GM06990 (cell line): Measurements from ENCODE around the gene SIRPB1.

Experiments
- DNase-seq: peaks from one replicate; pipeline ENCODE4 v3.0.0-alpha.2; 2011; ENCODE audit not compliant: insufficient read length; ENCODE audit errors: extremely low read depth
- H3K27me3 ChIP-seq: replicated peaks from 2 replicates; pipeline ENCODE4 v1.6.0; 2011; ENCODE audit warnings: low read length; ENCODE audit not compliant: control insufficient read depth, insufficient read depth
- H3K36me3 ChIP-seq: 2 replicates; pipeline ENCODE4 v1.5.1; 2011; ENCODE audit warnings: low read length; ENCODE audit not compliant: control insufficient read depth, insufficient read depth
- H3K4me3 ChIP-seq: replicated peaks from 2 replicates; pipeline ENCODE4 v1.5.1; 2011; ENCODE audit warnings: low read depth, mild to moderate bottlenecking, control low read depth, low read length
- CTCF ChIP-seq: IDR thresholded peaks from 2 replicates; pipeline ENCODE4 v1.5.1; 2011; ENCODE audit warnings: low read length, control low read depth, mild to moderate bottlenecking, inconsistent platforms; ENCODE audit not compliant: insufficient read depth, poor library complexity, severe bottlenecking

Gene SIRPB1

GRCh38 chr20:1656844-1657243, 37.0 kb upstream of the SIRPB1 start:
- DNase-seq = no peak

GRCh38 chr20:1654996-1655395, 35.2 kb upstream of the SIRPB1 start:
- DNase-seq = no peak
- TF ChIP-seq CTCF = no peak
- no peaks in the 10 kb centered on the region for H3K36me3 ChIP-seq
- H3K4me3 ChIP-seq = no peak overlapping the region
- H3K27me3 ChIP-seq = no peaks in the 10 kb centered on the region; the same call in 1 of the 2 replicates

More at GRCh38 chr20:1656844-1657243, 37.0 kb upstream of the SIRPB1 start:
- H3K36me3 ChIP-seq = no peaks in the 10 kb centered on the region
- no peak overlapping the region for H3K4me3 ChIP-seq
- no peak for TF ChIP-seq CTCF
- no peaks in the 10 kb centered on the region; the same call in 1 of the 2 replicates for H3K27me3 ChIP-seq

- H3K27me3 ChIP-seq = no peaks in the 10 kb centered on the region
- H3K36me3 ChIP-seq = no peaks in the 10 kb centered on the region
- DNase-seq = no peak
- no peak overlapping the region for H3K4me3 ChIP-seq
- no peak for TF ChIP-seq CTCF
Measured at GRCh38 chr20:1652960-1653359, 33.2 kb upstream of the SIRPB1 start.

GRCh38 chr20:1652104-1652503, 32.3 kb upstream of the SIRPB1 start:
- no peak for DNase-seq
- no peaks in the 10 kb centered on the region for H3K36me3 ChIP-seq
- no peak overlapping the region for H3K4me3 ChIP-seq
- no peak for TF ChIP-seq CTCF
- H3K27me3 ChIP-seq = no peaks in the 10 kb centered on the region; the same call in 1 of the 2 replicates

- no peak for DNase-seq
- H3K36me3 ChIP-seq = no peaks in the 10 kb centered on the region
Measured at GRCh38 chr20:1651268-1652058, 31.7 kb upstream of the SIRPB1 start.

More at GRCh38 chr20:1651268-1652058, 31.7 kb upstream of the SIRPB1 start:
- TF ChIP-seq CTCF = no peak
- Histone ChIP-seq H3K4me3 (no peak overlapping the region), H3K27me3 (no peaks in the 10 kb centered on the region; the same call in 1 of the 2 replicates)
